HepG2 (cell line): ENCODE data around the gene ZBTB46. TPM values are rescaled to one million over a fixed set of nuclear protein-coding genes. Genes with fewer than 3 reads are reported as not detected.
A peak's percentile ranks its signal among the peaks of the same experiment; 100 is the strongest.

ENCODE experiments used
- EZH2 ChIP-seq: conservative IDR thresholded peaks from 2 replicates; pipeline ENCODE4 v1.6.1; 2012; ENCODE audit warnings: mild to moderate bottlenecking, low read depth, low read length, moderate library complexity
- GTF3A ChIP-seq: sonication (generic); formaldehyde crosslinking; conservative IDR thresholded peaks from 2 replicates; pipeline ENCODE4 v1.4.0; 2020; ENCODE audit warnings: mild to moderate bottlenecking, missing genetic modification reagents
- HDAC1 ChIP-seq: sonication (generic); formaldehyde crosslinking; IDR thresholded peaks from 2 replicates; pipeline ENCODE4 v1.5.1; 2020; ENCODE audit warnings: mild to moderate bottlenecking, missing genetic modification reagents
- PLRG1 ChIP-seq: fragments of 450-650 bp; conservative IDR thresholded peaks from 2 replicates; pipeline ENCODE4 v1.6.1; 2016
- SAP130 ChIP-seq: IDR thresholded peaks from 2 replicates; pipeline ENCODE4 v1.6.1; 2016; ENCODE audit warnings: low read depth
- TBX2 ChIP-seq: sonication (generic); formaldehyde crosslinking; IDR thresholded peaks from 2 replicates; pipeline ENCODE4 v1.5.0; 2020; ENCODE audit warnings: missing genetic modification reagents, mild to moderate bottlenecking, borderline replicate concordance
- TEAD3 ChIP-seq: optimal IDR thresholded peaks from 2 replicates; pipeline ENCODE3; 2016; ENCODE audit warnings: borderline replicate concordance
- YY1 ChIP-seq: IDR thresholded peaks from 2 replicates; pipeline ENCODE4 v1.6.1; 2011; ENCODE audit warnings: low read length, low read depth, moderate library complexity, mild to moderate bottlenecking; ENCODE audit not compliant: insufficient read depth, insufficient replicate concordance
- ZNF30 ChIP-seq: sonication (generic); formaldehyde crosslinking; IDR thresholded peaks from 2 replicates; pipeline ENCODE4 v1.5.0; 2020; ENCODE audit warnings: mild to moderate bottlenecking, missing genetic modification reagents
- ZNF484 ChIP-seq: sonication (generic); formaldehyde crosslinking; IDR thresholded peaks from 2 replicates; pipeline ENCODE4 v1.5.1; 2020; ENCODE audit warnings: mild to moderate bottlenecking, low read depth, missing genetic modification reagents, borderline replicate concordance
- ZNF557 ChIP-seq: sonication (generic); formaldehyde crosslinking; IDR thresholded peaks from 2 replicates; pipeline ENCODE4 v1.4.0; 2020; ENCODE audit warnings: missing genetic modification reagents
- ZNF563 ChIP-seq: sonication (generic); formaldehyde crosslinking; IDR thresholded peaks from 2 replicates; pipeline ENCODE4 v1.8.0; 2022; ENCODE audit warnings: mild to moderate bottlenecking, moderate library complexity, missing genetic modification reagents
- polyA plus RNA-seq, 8 experiments: library from polyadenylated mRNA; depleted of rRNA in 3 of 8; stranded (reverse) in 7 of 8; unstranded in 1 of 8; fragments of >200 nt; fragmentation: Illumina TruSeq in 4 of 8; extraction: Trizol in 4 of 8; gene quantifications; 2 replicates each; pipeline versions ENCODE4 v1.2.1 to v1.2.3, GENCODE V29; 2011 to 2016; ENCODE audit warnings: low read depth in 4 of 8, missing spikeins in 1 of 8, mixed read lengths in 1 of 8; ENCODE audit not compliant: insufficient read depth in 1 of 8
- total RNA-seq, 5 experiments: library from RNA; depleted of rRNA; stranded (reverse); fragments of >200 nt; fragmentation: Illumina TruSeq; extraction: Trizol; gene quantifications; 2 replicates each; pipeline ENCODE4 v1.2.3, GENCODE V29; 2016; ENCODE audit warnings: low read depth in 1 of 5
- TF ChIP-seq, protein P1 (sequence below): sonication (generic); formaldehyde crosslinking; IDR thresholded peaks from 2 replicates; pipeline ENCODE4 v1.5.0; 2020; ENCODE audit warnings: mild to moderate bottlenecking, missing genetic modification reagents, borderline replicate concordance
- TF ChIP-seq, protein P2 (sequence below): sonication (generic); formaldehyde crosslinking; IDR thresholded peaks from 2 replicates; pipeline ENCODE4 v1.8.1; 2023; ENCODE audit warnings: mild to moderate bottlenecking, inconsistent platforms, moderate library complexity, missing genetic modification reagents, borderline replicate concordance
- TF ChIP-seq, protein P3 (sequence below): sonication (generic); formaldehyde crosslinking; IDR thresholded peaks from 2 replicates; pipeline ENCODE4 v1.5.0; 2020; ENCODE audit warnings: missing genetic modification reagents

The ZBTB46 gene
- total and polyA plus RNA-seq, 2 of the 13 experiments (the other 11 are each of a cell fraction or from before 2014, with no cell fraction given) = 1.6 to 13.5 TPM

DNA sequence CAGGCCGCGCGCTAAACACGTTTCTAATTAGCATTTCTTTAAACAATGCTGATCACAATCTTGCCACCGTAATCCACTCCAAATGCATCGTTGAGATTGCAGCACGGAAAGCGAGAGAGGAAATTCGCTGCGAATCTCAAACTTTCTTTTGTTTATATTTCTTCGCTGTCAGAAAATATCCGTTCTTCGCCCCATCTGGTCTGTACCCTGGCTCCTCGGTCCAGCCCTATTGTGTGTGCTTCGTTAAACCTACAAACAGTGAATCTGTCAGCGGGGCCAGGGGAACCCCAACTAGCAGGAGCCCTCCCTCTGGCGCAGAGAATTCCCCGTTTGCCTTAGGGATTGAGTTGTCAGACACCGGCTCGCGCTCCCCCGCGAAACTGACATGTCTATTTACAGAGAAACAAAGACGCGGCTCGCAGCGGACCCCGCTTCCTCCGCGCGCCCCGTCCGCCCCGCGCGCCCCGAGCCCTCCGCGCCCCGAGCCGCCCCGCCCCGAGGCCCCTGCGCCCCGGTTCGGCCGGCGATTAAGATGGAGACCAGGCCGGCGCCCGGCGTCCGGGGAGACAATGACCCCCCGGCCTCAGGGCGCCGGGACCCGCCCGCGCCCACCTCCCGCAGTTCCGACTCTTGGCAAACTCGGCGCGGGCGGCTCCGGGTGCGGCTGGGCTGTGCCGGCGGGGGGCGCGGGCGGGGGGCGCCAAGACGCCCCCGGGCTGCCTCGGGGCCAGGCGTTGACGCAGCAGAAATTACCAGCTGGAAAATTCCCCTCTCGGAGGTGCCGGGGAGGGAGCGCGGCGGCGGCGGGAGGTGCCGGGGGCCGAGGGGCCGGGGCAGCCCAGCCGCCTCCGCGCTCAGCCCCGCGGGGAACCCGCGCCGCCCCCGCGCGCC, 874 bp downstream of the ZBTB46 start (continued):
- no peak; the same call in 1 of the 2 replicates for TF ChIP-seq EZH2
- TF ChIP-seq ZNF484 (CRISPR knock-in tag) = no peak
- no peak for TF ChIP-seq ZNF30 (CRISPR knock-in tag)
- TF ChIP-seq TEAD3 (CRISPR knock-in tag) = no peak
- TF ChIP-seq, protein P1, sequence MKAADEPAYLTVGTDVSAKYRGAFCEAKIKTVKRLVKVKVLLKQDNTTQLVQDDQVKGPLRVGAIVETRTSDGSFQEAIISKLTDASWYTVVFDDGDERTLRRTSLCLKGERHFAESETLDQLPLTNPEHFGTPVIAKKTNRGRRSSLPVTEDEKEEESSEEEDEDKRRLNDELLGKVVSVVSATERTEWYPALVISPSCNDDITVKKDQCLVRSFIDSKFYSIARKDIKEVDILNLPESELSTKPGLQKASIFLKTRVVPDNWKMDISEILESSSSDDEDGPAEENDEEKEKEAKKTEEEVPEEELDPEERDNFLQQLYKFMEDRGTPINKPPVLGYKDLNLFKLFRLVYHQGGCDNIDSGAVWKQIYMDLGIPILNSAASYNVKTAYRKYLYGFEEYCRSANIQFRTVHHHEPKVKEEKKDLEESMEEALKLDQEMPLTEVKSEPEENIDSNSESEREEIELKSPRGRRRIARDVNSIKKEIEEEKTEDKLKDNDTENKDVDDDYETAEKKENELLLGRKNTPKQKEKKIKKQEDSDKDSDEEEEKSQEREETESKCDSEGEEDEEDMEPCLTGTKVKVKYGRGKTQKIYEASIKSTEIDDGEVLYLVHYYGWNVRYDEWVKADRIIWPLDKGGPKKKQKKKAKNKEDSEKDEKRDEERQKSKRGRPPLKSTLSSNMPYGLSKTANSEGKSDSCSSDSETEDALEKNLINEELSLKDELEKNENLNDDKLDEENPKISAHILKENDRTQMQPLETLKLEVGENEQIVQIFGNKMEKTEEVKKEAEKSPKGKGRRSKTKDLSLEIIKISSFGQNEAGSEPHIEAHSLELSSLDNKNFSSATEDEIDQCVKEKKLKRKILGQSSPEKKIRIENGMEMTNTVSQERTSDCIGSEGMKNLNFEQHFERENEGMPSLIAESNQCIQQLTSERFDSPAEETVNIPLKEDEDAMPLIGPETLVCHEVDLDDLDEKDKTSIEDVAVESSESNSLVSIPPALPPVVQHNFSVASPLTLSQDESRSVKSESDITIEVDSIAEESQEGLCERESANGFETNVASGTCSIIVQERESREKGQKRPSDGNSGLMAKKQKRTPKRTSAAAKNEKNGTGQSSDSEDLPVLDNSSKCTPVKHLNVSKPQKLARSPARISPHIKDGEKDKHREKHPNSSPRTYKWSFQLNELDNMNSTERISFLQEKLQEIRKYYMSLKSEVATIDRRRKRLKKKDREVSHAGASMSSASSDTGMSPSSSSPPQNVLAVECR (CRISPR knock-in tag) = peak; percentile 27; the same call in 1 of the 2 replicates
- TF ChIP-seq GTF3A (CRISPR knock-in tag) = no peak
- TF ChIP-seq SAP130 = peak; percentile 34
- TF ChIP-seq HDAC1 = no peak
- 0 out of 2 replicates have a peak, but pooled peaks have one; percentile 37 for TF ChIP-seq ZNF563 (CRISPR knock-in tag)
- TF ChIP-seq PLRG1 = no peak
- 0 out of 2 replicates have a peak, but pooled peaks have one; percentile 36 for TF ChIP-seq TBX2
- TF ChIP-seq, protein P2, sequence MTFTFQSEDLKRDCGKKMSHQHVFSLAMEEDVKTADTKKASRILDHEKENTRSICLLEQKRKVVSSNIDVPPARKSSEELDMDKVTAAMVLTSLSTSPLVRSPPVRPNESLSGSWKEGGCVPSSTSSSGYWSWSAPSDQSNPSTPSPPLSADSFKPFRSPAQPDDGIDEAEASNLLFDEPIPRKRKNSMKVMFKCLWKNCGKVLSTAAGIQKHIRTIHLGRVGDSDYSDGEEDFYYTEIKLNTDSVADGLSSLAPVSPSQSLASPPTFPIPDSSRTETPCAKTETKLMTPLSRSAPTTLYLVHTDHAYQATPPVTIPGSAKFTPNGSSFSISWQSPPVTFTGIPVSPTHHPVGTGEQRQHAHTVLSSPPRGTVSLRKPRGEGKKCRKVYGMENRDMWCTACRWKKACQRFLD (CRISPR knock-in tag) = peak; percentile 55; the same call in 1 of the 2 replicates
- TF ChIP-seq ZNF557 = no peak
- TF ChIP-seq, protein P3, sequence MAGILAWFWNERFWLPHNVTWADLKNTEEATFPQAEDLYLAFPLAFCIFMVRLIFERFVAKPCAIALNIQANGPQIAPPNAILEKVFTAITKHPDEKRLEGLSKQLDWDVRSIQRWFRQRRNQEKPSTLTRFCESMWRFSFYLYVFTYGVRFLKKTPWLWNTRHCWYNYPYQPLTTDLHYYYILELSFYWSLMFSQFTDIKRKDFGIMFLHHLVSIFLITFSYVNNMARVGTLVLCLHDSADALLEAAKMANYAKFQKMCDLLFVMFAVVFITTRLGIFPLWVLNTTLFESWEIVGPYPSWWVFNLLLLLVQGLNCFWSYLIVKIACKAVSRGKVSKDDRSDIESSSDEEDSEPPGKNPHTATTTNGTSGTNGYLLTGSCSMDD (CRISPR knock-in tag) = no peak
- peak; percentile 31 for TF ChIP-seq YY1
- TF ChIP-seq, all 625 proteins: peak for 34
